Activated CD8-positive, alpha-beta memory T cell treated with anti-CD3 and anti-CD28 coated beads, Interleukin-2, amount 10 ng/mL, durations not matched to agents 7 days and 5 days (primary cell): Measurements from ENCODE around the gene ANKRD13B. TPM values are rescaled to one million over a fixed set of nuclear protein-coding genes. Genes with fewer than 3 reads are reported as not detected.

Experiments used
- ATAC-seq: fragments of 150-1000 bp; cut with Tn5 transposase; one replicate; pipeline ENCODE4 v1.10.0; 2021; ENCODE audit warnings: moderate library complexity
- CTCF ChIA-PET: fragments of 350-600 bp; sonication (Branson Sonifier 250); formaldehyde crosslinking; loops from one replicate; lab custom pipeline; 2021; ENCODE audit warnings: antibody characterized with exemption; lab: Charles Lee
- DNase-seq: peaks from one replicate; pipeline ENCODE4 v3.0.0-alpha.2; 2020
- H3K27ac Mint-ChIP-seq: one replicate; pipeline ENCODE4 v1.8.0; 2021; ENCODE audit warnings: mild to moderate bottlenecking, mixed read lengths
- H3K27me3 Mint-ChIP-seq: one replicate; pipeline ENCODE4 v1.8.0; 2021; ENCODE audit warnings: mixed read lengths
- H3K36me3 Mint-ChIP-seq: one replicate; pipeline ENCODE4 v1.8.0; 2021; ENCODE audit warnings: mild to moderate bottlenecking, mixed read lengths
- H3K4me1 Mint-ChIP-seq: one replicate; pipeline ENCODE4 v1.8.0; 2021; ENCODE audit warnings: mixed read lengths
- H3K4me3 Mint-ChIP-seq: one replicate; pipeline ENCODE4 v1.8.0; 2021; ENCODE audit warnings: mild to moderate bottlenecking, moderate library complexity, mixed read lengths
- H3K9me3 Mint-ChIP-seq: one replicate; pipeline ENCODE4 v1.8.0; 2022; ENCODE audit warnings: low read depth, mixed read lengths
- total RNA-seq, 2 experiments: library from RNA; stranded (reverse); gene quantifications; one replicate each; pipeline ENCODE4 v1.2.3, GENCODE V29; 2021

ANKRD13B gene
- total RNA-seq, 2 experiments from 2014 or later, result 15.6 to 20.1 TPM

GRCh38 chr17:29613856-29614255, 20.9 kb downstream of the ANKRD13B start:
- ATAC-seq, result no peak
- Mint-ChIP-seq H3K4me1 (peaks cover 44% of the 10 kb centered on the region), H3K27ac (peak overlapping the region; percentile 70)

GRCh38 chr17:29614349-29615047, 21.6 kb downstream of the ANKRD13B start:
- Mint-ChIP-seq H3K27me3 (peaks cover 3% of the 10 kb centered on the region), H3K4me3 (peak overlapping the region; percentile 80), H3K36me3 (no peaks in the 10 kb centered on the region), H3K9me3 (no peaks in the 10 kb centered on the region), H3K4me1 (peaks cover 44% of the 10 kb centered on the region), H3K27ac (peak overlapping the region; percentile 95)
- DNase-seq, result no peak
- CTCF ChIA-PET, result interaction anchor here (0.6 to 24.4 kb wide), 13 partner anchors 9 to 490 kb away, joined by 3 to 458 read pairs (median 5); partner anchors contain the start of genes ABHD15, ANKRD13B, SSH2 and TP53I13
- ATAC-seq, result no peak

More at GRCh38 chr17:29613856-29614255, 20.9 kb downstream of the ANKRD13B start:
- Mint-ChIP-seq H3K27me3 (peaks cover 3% of the 10 kb centered on the region), H3K9me3 (no peaks in the 10 kb centered on the region), H3K36me3 (no peaks in the 10 kb centered on the region), H3K4me3 (peak overlapping the region; percentile 51)
- CTCF ChIA-PET, result interaction anchor here (0.7 to 24.4 kb wide), 15 partner anchors 9 to 316 kb away, joined by 3 to 458 read pairs (median 4); partner anchors contain the start of genes ABHD15, ANKRD13B, SSH2 and TP53I13
- no peak for DNase-seq

- H3K4me1 Mint-ChIP-seq, result peaks cover 44% of the 10 kb centered on the region
- H3K27ac Mint-ChIP-seq, result peak overlapping the region; percentile 95
- DNase-seq (peak; percentile 96), ATAC-seq (peak; percentile 41)
- H3K27me3 Mint-ChIP-seq, result peaks cover 8% of the 10 kb centered on the region
- H3K4me3 Mint-ChIP-seq, result peak overlapping the region; percentile 80
- CTCF ChIA-PET, result interaction anchor here (0.6 to 24.4 kb wide), 12 partner anchors 10 to 491 kb away, joined by 3 to 458 read pairs (median 6); partner anchors contain the start of genes ABHD15, ANKRD13B, SSH2 and TP53I13
- no peaks in the 10 kb centered on the region for H3K36me3 Mint-ChIP-seq
- no peaks in the 10 kb centered on the region for H3K9me3 Mint-ChIP-seq
Measured at GRCh38 chr17:29615048-29615385, 22.1 kb downstream of the ANKRD13B start.

- CTCF ChIA-PET, result interaction anchor here (0.7 to 24.4 kb wide), 18 partner anchors 11 to 492 kb away, joined by 3 to 458 read pairs (median 5); partner anchors contain the start of genes ABHD15, ANKRD13B, MYO18A and NUFIP2
- Mint-ChIP-seq H3K4me1 (peaks cover 44% of the 10 kb centered on the region), H3K27ac (peak overlapping the region; percentile 95), H3K9me3 (no peaks in the 10 kb centered on the region), H3K27me3 (peaks cover 12% of the 10 kb centered on the region), H3K36me3 (no peaks in the 10 kb centered on the region), H3K4me3 (peak overlapping the region; percentile 80)
- DNase-seq (peak; percentile 92), ATAC-seq (peak; percentile 66)
Measured at GRCh38 chr17:29615492-29616299, 22.8 kb downstream of the ANKRD13B start.

- CTCF ChIA-PET, result interaction anchor here (0.8 to 24.4 kb wide), 36 partner anchors 10 to 703 kb away, joined by 3 to 458 read pairs (median 6); partner anchors contain the start of genes ABHD15, ANKRD13B, MYO18A and NUFIP2
- H3K9me3 Mint-ChIP-seq, result no peaks in the 10 kb centered on the region
- peaks cover 12% of the 10 kb centered on the region for H3K27me3 Mint-ChIP-seq
- H3K27ac Mint-ChIP-seq, result peak overlapping the region; percentile 95
- H3K4me3 Mint-ChIP-seq, result peak overlapping the region; percentile 80
- ATAC-seq (no peak), DNase-seq (no peak)
- peaks cover 44% of the 10 kb centered on the region for H3K4me1 Mint-ChIP-seq
- H3K36me3 Mint-ChIP-seq, result no peaks in the 10 kb centered on the region
Measured at GRCh38 chr17:29616300-29617048, 23.5 kb downstream of the ANKRD13B start.

- peak overlapping the region; percentile 95 for H3K27ac Mint-ChIP-seq
- peak overlapping the region; percentile 80 for H3K4me3 Mint-ChIP-seq
- CTCF ChIA-PET, result interaction anchor here (0.7 to 24.4 kb wide), 39 partner anchors 10 to 703 kb away, joined by 3 to 458 read pairs (median 6); partner anchors contain the start of genes ABHD15, ANKRD13B, SSH2 and TP53I13
- peak; percentile 96 for DNase-seq
- peaks cover 48% of the 10 kb centered on the region for H3K4me1 Mint-ChIP-seq
- no peaks in the 10 kb centered on the region for H3K36me3 Mint-ChIP-seq
- peak; percentile 71 for ATAC-seq
- H3K27me3 Mint-ChIP-seq, result peaks cover 17% of the 10 kb centered on the region
- no peaks in the 10 kb centered on the region for H3K9me3 Mint-ChIP-seq
Measured at GRCh38 chr17:29617125-29617480, 24.2 kb downstream of the ANKRD13B start.

GRCh38 chr17:29617481-29618271, 24.7 kb downstream of the ANKRD13B start:
- no peaks in the 10 kb centered on the region for H3K9me3 Mint-ChIP-seq
- H3K27ac Mint-ChIP-seq, result peak overlapping the region; percentile 95
- peak overlapping the region; percentile 80 for H3K4me3 Mint-ChIP-seq
- peaks cover 18% of the 10 kb centered on the region for H3K27me3 Mint-ChIP-seq
- ATAC-seq (peak; percentile 34), DNase-seq (peak; percentile 94)
- CTCF ChIA-PET, result interaction anchor here (0.7 to 24.4 kb wide), 39 partner anchors 9 to 702 kb away, joined by 3 to 458 read pairs (median 6); partner anchors contain the start of genes ABHD15, ANKRD13B, NUFIP2 and SSH2
- no peaks in the 10 kb centered on the region for H3K36me3 Mint-ChIP-seq
- peaks cover 50% of the 10 kb centered on the region for H3K4me1 Mint-ChIP-seq

- CTCF ChIA-PET, result interaction anchor here (0.6 to 24.4 kb wide), 27 partner anchors 8 to 475 kb away, joined by 3 to 458 read pairs (median 12); partner anchors contain the start of genes ABHD15, ANKRD13B, NUFIP2 and SSH2
- Mint-ChIP-seq H3K9me3 (no peaks in the 10 kb centered on the region), H3K4me3 (peak overlapping the region; percentile 44), H3K27me3 (peaks cover 18% of the 10 kb centered on the region), H3K36me3 (no peaks in the 10 kb centered on the region), H3K4me1 (peaks cover 57% of the 10 kb centered on the region), H3K27ac (no peak overlapping the region)
- ATAC-seq, result no peak
- no peak for DNase-seq
Measured at GRCh38 chr17:29618272-29619065, 25.5 kb downstream of the ANKRD13B start.

GRCh38 chr17:29619251-29619650, 26.3 kb downstream of the ANKRD13B start:
- Mint-ChIP-seq H3K4me3 (no peak overlapping the region), H3K4me1 (peaks cover 58% of the 10 kb centered on the region), H3K27me3 (peaks cover 18% of the 10 kb centered on the region), H3K9me3 (no peaks in the 10 kb centered on the region), H3K36me3 (no peaks in the 10 kb centered on the region), H3K27ac (no peak overlapping the region)
- DNase-seq, result no peak
- no peak for ATAC-seq
- CTCF ChIA-PET, result interaction anchor here (1.0 to 24.4 kb wide), 9 partner anchors 8 to 312 kb away, joined by 3 to 458 read pairs (median 40); partner anchors contain the start of genes ABHD15, SSH2 and TP53I13

GRCh38 chr17:29620271-29620670, 27.3 kb downstream of the ANKRD13B start:
- no peak overlapping the region for H3K27ac Mint-ChIP-seq
- CTCF ChIA-PET, result interaction anchor here (0.9 to 24.4 kb wide), 5 partner anchors 19 to 158 kb away, joined by 3 to 458 read pairs (median 40); partner anchors contain the start of genes ABHD15 and TP53I13
- peaks cover 58% of the 10 kb centered on the region for H3K4me1 Mint-ChIP-seq
- no peak overlapping the region for H3K4me3 Mint-ChIP-seq
- DNase-seq (no peak), ATAC-seq (no peak)
- no peaks in the 10 kb centered on the region for H3K36me3 Mint-ChIP-seq
- no peaks in the 10 kb centered on the region for H3K9me3 Mint-ChIP-seq
- H3K27me3 Mint-ChIP-seq, result peaks cover 18% of the 10 kb centered on the region
